GM12891 (cell line): ENCODE data around the gene SFXN2.

Experiments
- PAX5 ChIP-seq: IDR thresholded peaks from 2 replicates; pipeline ENCODE4 v1.6.1; 2011; ENCODE audit warnings: low read length, moderate library complexity, mild to moderate bottlenecking; ENCODE audit not compliant: insufficient read depth, severe bottlenecking
- POLR2A ChIP-seq: IDR thresholded peaks from 2 replicates; pipeline ENCODE4 v1.6.1; 2011; ENCODE audit warnings: low read depth, low read length, control low read depth
- POLR2AphosphoS5 ChIP-seq: IDR thresholded peaks from 2 replicates; pipeline ENCODE4 v1.6.1; 2011; ENCODE audit warnings: low read depth, low read length, control low read depth
- TAF1 ChIP-seq: IDR thresholded peaks from 2 replicates; pipeline ENCODE4 v1.6.1; 2011; ENCODE audit warnings: low read depth, low read length, control low read depth

- TF ChIP-seq POLR2A (no peak), POLR2AphosphoS5 (no peak), TAF1 (no peak), PAX5 (no peak)
Observed at GRCh38 chr10:102682416-102682815, 32.0 kb upstream of the SFXN2 start.
